WTC11 (cell line): ENCODE data around the gene LGMN. TPM values are rescaled to one million over a fixed set of nuclear protein-coding genes. Genes with fewer than 3 reads are reported as not detected.

Source experiments
- ATAC-seq: fragments of 200-7000 bp; cut with Tn5 transposase; 2 replicates; pipeline ENCODE4 v1.10.0; 2021; ENCODE audit warnings: mild to moderate bottlenecking, moderate library complexity
- CTCF ChIA-PET: fragments of 300-600 bp; sonication (Branson Sonifier 250); formaldehyde crosslinking; loops from one replicate; lab custom pipeline; 2021; ENCODE audit warnings: antibody characterized with exemption; lab: Charles Lee
- POLR2A ChIA-PET: fragments of 350-600 bp; sonication (Branson Sonifier 250); formaldehyde crosslinking; loops from one replicate; lab custom pipeline; 2021; ENCODE audit warnings: antibody characterized with exemption; lab: Charles Lee
- DNase-seq: peaks from one replicate; pipeline ENCODE4 v3.0.0; 2021; ENCODE audit warnings: low spot score
- H3K27ac Mint-ChIP-seq: 2 replicates; pipeline ENCODE4 v1.8.0; 2021; ENCODE audit warnings: mixed read lengths
- H3K27me3 Mint-ChIP-seq: 2 replicates; pipeline ENCODE4 v1.8.0; 2021; ENCODE audit warnings: low read depth, mild to moderate bottlenecking, moderate library complexity, mixed read lengths
- H3K36me3 Mint-ChIP-seq: 2 replicates; pipeline ENCODE4 v1.8.0; 2021; ENCODE audit warnings: mixed read lengths
- H3K4me1 Mint-ChIP-seq: 2 replicates; pipeline ENCODE4 v1.8.0; 2022; ENCODE audit warnings: mixed read lengths
- H3K4me3 Mint-ChIP-seq: 2 replicates; pipeline ENCODE4 v1.8.0; 2021; ENCODE audit warnings: mild to moderate bottlenecking, moderate library complexity, mixed read lengths
- H3K9me3 Mint-ChIP-seq: 2 replicates; pipeline ENCODE4 v1.8.0; 2021; ENCODE audit warnings: mixed read lengths
- ATF3 ChIP-seq: sonication (generic); formaldehyde crosslinking; conservative IDR thresholded peaks from 2 replicates; pipeline ENCODE4 v1.8.1; 2022; ENCODE audit warnings: mild to moderate bottlenecking, missing genetic modification reagents
- CDX4 ChIP-seq: fragments of 250-450 bp; sonication (Bioruptor Pico); IDR thresholded peaks from 2 replicates; pipeline ENCODE4 v1.9.0; 2021; ENCODE audit warnings: moderate library complexity, mild to moderate bottlenecking, inconsistent platforms, borderline replicate concordance
- EMX1 ChIP-seq: fragments of 250-450 bp; sonication (Bioruptor Pico); IDR thresholded peaks from 2 replicates; pipeline ENCODE4 v1.8.0; 2021; ENCODE audit warnings: mild to moderate bottlenecking
- IRF2 ChIP-seq: sonication (generic); formaldehyde crosslinking; IDR thresholded peaks from 2 replicates; pipeline ENCODE4 v1.8.0; 2022; ENCODE audit warnings: low read depth, missing genetic modification reagents, borderline replicate concordance
- JUN ChIP-seq: sonication (generic); formaldehyde crosslinking; IDR thresholded peaks from 2 replicates; pipeline ENCODE4 v1.8.0; 2023; ENCODE audit warnings: mild to moderate bottlenecking, missing genetic modification reagents
- MXD4 ChIP-seq: fragments of 250-450 bp; sonication (Bioruptor Pico); IDR thresholded peaks from 2 replicates; pipeline ENCODE4 v1.8.0; 2021; ENCODE audit warnings: mild to moderate bottlenecking, moderate library complexity, borderline replicate concordance
- PREB ChIP-seq: sonication (generic); formaldehyde crosslinking; IDR thresholded peaks from 2 replicates; pipeline ENCODE4 v1.8.1; 2022; ENCODE audit warnings: mild to moderate bottlenecking, missing genetic modification reagents, moderate library complexity, borderline replicate concordance
- SOX15 ChIP-seq: fragments of 250-450 bp; sonication (Bioruptor Pico); IDR thresholded peaks from 2 replicates; pipeline ENCODE4 v1.9.0; 2021; ENCODE audit warnings: mild to moderate bottlenecking
- TCF7 ChIP-seq: sonication (generic); formaldehyde crosslinking; IDR thresholded peaks from 2 replicates; pipeline ENCODE4 v1.8.0; 2022; ENCODE audit warnings: mild to moderate bottlenecking, low read depth, missing genetic modification reagents, moderate library complexity
- ZNF138 ChIP-seq: sonication (generic); formaldehyde crosslinking; conservative IDR thresholded peaks from 2 replicates; pipeline ENCODE4 v1.8.1; 2022; ENCODE audit warnings: mild to moderate bottlenecking, moderate library complexity, missing genetic modification reagents
- ZNF219 ChIP-seq: sonication (generic); formaldehyde crosslinking; IDR thresholded peaks from 2 replicates; pipeline ENCODE4 v1.8.0; 2023; ENCODE audit warnings: missing genetic modification reagents, mild to moderate bottlenecking, borderline replicate concordance
- ZNF317 ChIP-seq: sonication (generic); formaldehyde crosslinking; IDR thresholded peaks from 2 replicates; pipeline ENCODE4 v1.8.1; 2023; ENCODE audit warnings: low read depth, mild to moderate bottlenecking, moderate library complexity, missing genetic modification reagents, borderline replicate concordance
- ZNF396 ChIP-seq: fragments of 250-450 bp; sonication (Bioruptor Pico); IDR thresholded peaks from 2 replicates; pipeline ENCODE4 v1.8.0; 2021; ENCODE audit warnings: mild to moderate bottlenecking, moderate library complexity, borderline replicate concordance
- ZNF423 ChIP-seq: fragments of 250-450 bp; sonication (Bioruptor Pico); IDR thresholded peaks from 2 replicates; pipeline ENCODE4 v2.1.2; 2022; ENCODE audit warnings: mild to moderate bottlenecking, moderate library complexity
- ZNF532 ChIP-seq: fragments of 250-450 bp; sonication (Bioruptor Pico); IDR thresholded peaks from 2 replicates; pipeline ENCODE4 v1.9.0; 2021; ENCODE audit warnings: mild to moderate bottlenecking, borderline replicate concordance
- total RNA-seq: library from RNA; stranded (reverse); gene quantifications from 3 replicates; pipeline ENCODE4 v1.2.3, GENCODE V29; 2021
- TF ChIP-seq, protein P1 (sequence below): sonication (generic); formaldehyde crosslinking; IDR thresholded peaks from 2 replicates; pipeline ENCODE4 v1.8.1; 2023; ENCODE audit warnings: mild to moderate bottlenecking, missing genetic modification reagents, moderate library complexity

The LGMN gene
- total RNA-seq, 1 experiment from 2014 or later: 55.7 TPM

DNA sequence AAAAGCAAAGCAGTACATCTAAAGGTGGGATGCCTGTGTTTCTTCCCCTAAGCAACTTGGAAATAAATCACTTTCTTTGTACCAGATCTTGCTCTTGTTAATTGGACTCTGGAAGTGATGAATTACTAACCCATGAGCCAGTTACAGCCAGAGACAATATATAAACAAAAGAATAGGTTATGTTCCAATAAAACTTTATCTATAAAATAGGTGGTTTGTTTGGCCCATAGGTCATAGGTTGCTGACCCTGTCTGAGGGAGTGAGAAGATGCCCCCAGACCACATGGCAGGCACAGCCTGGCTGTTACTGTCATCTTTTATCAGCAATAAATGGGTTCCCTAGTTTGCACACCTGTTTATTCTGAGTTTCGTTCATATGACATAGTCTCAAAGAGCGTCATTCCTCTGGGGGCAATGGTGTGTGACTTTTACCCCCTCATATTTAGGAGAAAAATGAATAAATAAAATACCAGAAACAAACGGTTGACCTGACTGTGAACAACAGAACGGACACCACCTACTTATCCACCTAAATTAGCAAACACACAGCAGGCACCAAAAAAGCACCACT lies 10.7 kb downstream of the LGMN start (continued):
- TF ChIP-seq PREB (CRISPR knock-in tag) (no peak), MXD4 (CRISPR knock-in tag) (no peak)

- TF ChIP-seq EMX1 (CRISPR knock-in tag) (no peak), SOX15 (no peak), PREB (CRISPR knock-in tag) (no peak), CDX4 (CRISPR knock-in tag) (no peak), IRF2 (no peak), ZNF532 (CRISPR knock-in tag) (no peak), ATF3 (CRISPR knock-in tag) (no peak), ZNF138 (CRISPR knock-in tag) (no peak), ZNF423 (no peak), ZNF219 (CRISPR knock-in tag) (no peak), ZNF317 (no peak), TCF7 (no peak), ZNF396 (CRISPR knock-in tag) (no peak), JUN (CRISPR knock-in tag) (no peak)
- TF ChIP-seq, protein P1, sequence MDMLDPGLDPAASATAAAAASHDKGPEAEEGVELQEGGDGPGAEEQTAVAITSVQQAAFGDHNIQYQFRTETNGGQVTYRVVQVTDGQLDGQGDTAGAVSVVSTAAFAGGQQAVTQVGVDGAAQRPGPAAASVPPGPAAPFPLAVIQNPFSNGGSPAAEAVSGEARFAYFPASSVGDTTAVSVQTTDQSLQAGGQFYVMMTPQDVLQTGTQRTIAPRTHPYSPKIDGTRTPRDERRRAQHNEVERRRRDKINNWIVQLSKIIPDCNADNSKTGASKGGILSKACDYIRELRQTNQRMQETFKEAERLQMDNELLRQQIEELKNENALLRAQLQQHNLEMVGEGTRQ (CRISPR knock-in tag): no peak
- no peaks in the 10 kb centered on the region for H3K27me3 Mint-ChIP-seq
- ChIA-PET POLR2A (no interaction called here), CTCF (no interaction called here)
- H3K36me3 Mint-ChIP-seq: peaks cover 5% of the 10 kb centered on the region
- peaks cover 15% of the 10 kb centered on the region for H3K4me1 Mint-ChIP-seq
- no peak overlapping the region for H3K4me3 Mint-ChIP-seq
- peak overlapping the region; percentile 39; the same call in 1 of the 2 replicates for H3K27ac Mint-ChIP-seq
- no peak for DNase-seq
- no peak for ATAC-seq
- no peaks in the 10 kb centered on the region for H3K9me3 Mint-ChIP-seq
These were observed 11.2 kb downstream of the LGMN start for GRCh38 chr14:92737206-92737605.
